ENCODE measurements around the gene HTR2C. TPM values are rescaled to one million over a fixed set of nuclear protein-coding genes. Genes with fewer than 3 reads are reported as not detected.

Gene HTR2C
- total and polyA plus RNA-seq, 2 of the 13 experiments (the other 11 are each of a cell fraction or from before 2014, with no cell fraction given) = 0.01 TPM; not detected in 1

- WGBS (ENCODE audit: low lambda C conversion rate) = no CpG with 5 or more reads among the region's 1 CpG
- Histone ChIP-seq H3K27me3 (ENCODE audit: control insufficient read depth in 1 of 2, insufficient read depth in 2 of 2, low read length in 2 of 2) (no peaks in the 10 kb centered on the region), H3K4me2 (ENCODE audit: low read depth, low read length) (no peak overlapping the region), H3K4me1 (ENCODE audit: insufficient read depth, low read length) (no peaks in the 10 kb centered on the region), H3K9ac (ENCODE audit: insufficient read depth, low read depth, low read length) (no peak overlapping the region), H3K79me2 (ENCODE audit: insufficient read depth, low read length) (no peaks in the 10 kb centered on the region), H3K36me3 (replicated peaks in 1 of 2; ENCODE audit: control insufficient read depth in 1 of 2, insufficient read depth in 2 of 2, low read length in 2 of 2) (no peaks in the 10 kb centered on the region), H4K20me1 (ENCODE audit: insufficient read depth, low read length) (no peaks in the 10 kb centered on the region), H3K4me3 (replicated peaks in 1 of 3; ENCODE audit: insufficient read depth in 1 of 3, low read depth in 2 of 3, low read length in 3 of 3) (no peak overlapping the region), H3K27ac (ENCODE audit: extremely low read length, insufficient read depth, low read length) (no peak overlapping the region), H2AFZ (ENCODE audit: low read length) (no peak overlapping the region), H3K9me3 (ENCODE audit: low read length) (no peaks in the 10 kb centered on the region)
- intact Hi-C loops (cut with micrococcal nuclease; ENCODE audit: unreplicated experiment) (no loop called here), in situ Hi-C loops (cut with HindIII; ENCODE audit: extremely low pct_ligation_motif_present, low pct_unique_long_range_greater_than_20kb) (no loop called here)
- ChIA-PET POLR2A (no interaction called here), CTCF (ENCODE audit: low intra/inter-chr PET ratio, low total read pairs) (no interaction called here)
- DNase-seq (ENCODE audit: low spot score) (no peak), ATAC-seq (no peak), FAIRE-seq (no peak)
- TF ChIP-seq ZBTB34 (CRISPR knock-in tag; IDR thresholded peaks at IDR 0.05) = no peak
- BruUV-seq (replicated peaks) = no TSS peak
Measured at GRCh38 chrX:114889481-114889880, 305.6 kb downstream of the HTR2C start.

GRCh38 chrX:114903618-114904017 lies 319.7 kb downstream of the HTR2C start:
- intact Hi-C loops (cut with micrococcal nuclease; ENCODE audit: unreplicated experiment) (no loop called here), in situ Hi-C loops (cut with HindIII; ENCODE audit: extremely low pct_ligation_motif_present, low pct_unique_long_range_greater_than_20kb) (no loop called here)
- no CpG with 5 or more reads among the region's 3 CpGs for WGBS (ENCODE audit: low lambda C conversion rate)
- BruUV-seq (replicated peaks) = no TSS peak
- no peak overlapping the region for H3K9ac ChIP-seq (ENCODE audit: insufficient read depth, low read depth, low read length)
- no peak overlapping the region for H3K27ac ChIP-seq (ENCODE audit: extremely low read length, insufficient read depth, low read length)
- no peaks in the 10 kb centered on the region for H3K36me3 ChIP-seq (replicated peaks in 1 of 2; ENCODE audit: control insufficient read depth in 1 of 2, insufficient read depth in 2 of 2, low read length in 2 of 2)
- ATAC-seq = no peak
- CTCF ChIA-PET (ENCODE audit: low intra/inter-chr PET ratio, low total read pairs) = no interaction called here
- no peaks in the 10 kb centered on the region for H3K27me3 ChIP-seq (ENCODE audit: control insufficient read depth in 1 of 2, insufficient read depth in 2 of 2, low read length in 2 of 2)
- no peak overlapping the region for H2AFZ ChIP-seq (ENCODE audit: low read length)
- H4K20me1 ChIP-seq (ENCODE audit: insufficient read depth, low read length) = no peaks in the 10 kb centered on the region
- H3K4me3 ChIP-seq (replicated peaks in 1 of 3; ENCODE audit: insufficient read depth in 1 of 3, low read depth in 2 of 3, low read length in 3 of 3) = no peak overlapping the region
- H3K79me2 ChIP-seq (ENCODE audit: insufficient read depth, low read length) = no peaks in the 10 kb centered on the region
- no peaks in the 10 kb centered on the region for H3K9me3 ChIP-seq (ENCODE audit: low read length)
- DNase-seq (ENCODE audit: low spot score) = no peak
- POLR2A ChIA-PET = no interaction called here
- no peak for FAIRE-seq
- H3K4me2 ChIP-seq (ENCODE audit: low read depth, low read length) = no peak overlapping the region
- peaks cover 12% of the 10 kb centered on the region; the same call in 1 of the 2 replicates for H3K4me1 ChIP-seq (ENCODE audit: insufficient read depth, low read length)
- TF ChIP-seq JDP2 (CRISPR knock-in tag; IDR thresholded peaks at IDR 0.05; ENCODE audit: borderline replicate concordance) (no peak), E2F2 (CRISPR knock-in tag; IDR thresholded peaks at IDR 0.05; ENCODE audit: borderline replicate concordance) (no peak), MAX (IDR thresholded peaks at IDR 0.05) (no peak), IRF9 (CRISPR knock-in tag; IDR thresholded peaks at IDR 0.05; ENCODE audit: borderline replicate concordance) (no peak), CENPBD1 (CRISPR knock-in tag; IDR thresholded peaks at IDR 0.05; ENCODE audit: borderline replicate concordance, low read depth) (no peak), HDAC1 (CRISPR knock-in tag; IDR thresholded peaks at IDR 0.05) (no peak), PHF5A (CRISPR knock-in tag; IDR thresholded peaks at IDR 0.05; ENCODE audit: low read depth, unreplicated experiment) (no peak), XBP1 (CRISPR knock-in tag; IDR thresholded peaks at IDR 0.05) (no peak), ETV6 (CRISPR knock-in tag; conservative IDR thresholded peaks at IDR 0.05) (no peak), HBP1 (CRISPR knock-in tag; IDR thresholded peaks at IDR 0.05; ENCODE audit: low read depth) (no peak), ZNF660 (CRISPR knock-in tag; IDR thresholded peaks at IDR 0.05; ENCODE audit: borderline replicate concordance, low read depth) (no peak), BRCA1 (CRISPR knock-in tag; IDR thresholded peaks at IDR 0.05) (no peak)

Measured in HepG2 (cell line).